ENCODE results near the gene PRR29.
"Not testable (repeated sequence)": the region's sequence is repeated elsewhere in the genome, so short reads cannot be mapped to it uniquely, and the experiment has no call there.

The PRR29 gene

DNA sequence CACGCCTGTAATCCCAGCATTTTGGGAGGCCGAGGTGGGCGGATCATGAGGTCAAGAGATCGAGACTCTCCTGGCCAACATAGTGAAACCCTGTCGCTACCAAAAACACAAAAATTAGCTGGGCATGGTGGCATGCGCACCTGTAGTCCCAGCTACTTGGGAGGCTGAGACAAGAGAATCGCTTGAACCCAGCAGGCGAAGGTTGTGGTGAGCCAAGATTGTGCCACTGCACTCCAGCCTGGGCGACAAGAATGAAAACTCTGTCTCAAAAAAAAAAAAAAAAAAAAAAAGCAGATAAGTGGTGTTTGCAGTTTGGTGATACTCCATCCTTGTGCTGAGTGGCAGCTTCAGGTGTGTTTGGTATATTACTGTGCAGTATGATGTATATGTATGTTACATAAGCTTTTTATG is 21.4 kb downstream of the PRR29 start:
- H3K36me3 ChIP-seq (ENCODE audit: insufficient read depth, low read length); H3K4me1 ChIP-seq (ENCODE audit: insufficient read depth, low read length); H3K27me3 ChIP-seq (ENCODE audit: insufficient read depth, low read length): not testable (repeated sequence)

DNA sequence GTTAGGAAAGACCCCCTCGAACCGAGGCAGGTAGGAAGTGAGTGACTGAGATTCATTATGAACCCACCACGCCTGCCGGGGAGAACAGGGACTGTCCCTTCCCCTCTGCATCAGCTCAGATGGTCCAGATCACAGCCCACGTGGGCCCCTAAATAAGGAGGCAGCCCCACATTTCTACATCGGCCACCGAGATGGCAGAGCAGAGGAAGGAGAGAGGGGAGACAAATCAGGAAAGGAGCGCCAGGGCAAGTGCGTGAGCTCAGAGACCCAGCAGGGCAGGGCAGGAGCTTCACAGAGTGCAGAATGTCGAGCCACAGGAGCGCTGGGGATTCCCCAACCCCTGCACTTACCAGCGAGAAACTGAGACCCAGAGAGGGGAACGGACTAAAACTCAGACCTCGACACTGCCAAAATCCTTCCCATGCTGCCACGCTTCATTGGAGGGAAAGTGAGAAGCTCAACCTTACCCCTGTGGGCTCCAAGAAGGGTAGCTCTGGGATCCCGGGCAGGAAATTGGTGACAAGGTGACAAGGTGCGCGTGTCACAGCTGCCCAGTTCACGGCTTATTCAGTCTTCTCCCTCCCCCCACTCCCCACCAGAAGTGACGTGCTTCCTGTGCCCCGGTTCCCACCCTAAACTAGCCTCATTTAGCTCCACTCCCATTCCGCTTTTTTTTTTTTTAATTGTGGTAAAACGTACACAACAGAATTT is 22.1 kb downstream of the PRR29 start, which contains the start of gene ICAM2:
ICAM2 (minus strand) TSS at position 578 of the 711 bp plus-strand sequence. CDS start 13,942 bp downstream, outside the sequence.
- Histone ChIP-seq H3K4me3 (ENCODE audit: low read length) (no peak within 1 kb of the TSS), H3K36me3 (ENCODE audit: insufficient read depth, low read length) (no peaks in the 10 kb centered on the region), H3K4me1 (ENCODE audit: insufficient read depth, low read length) (no peaks in the 10 kb centered on the region), H3K9me3 (ENCODE audit: low read length) (no peaks in the 10 kb centered on the region), H2AFZ (ENCODE audit: low read depth, low read length) (no peak within 1 kb of the TSS), H3K27me3 (ENCODE audit: insufficient read depth, low read length) (no peaks in the 10 kb centered on the region)

More for the DNA sequence above, 21.4 kb downstream of the PRR29 start:
- H2AFZ ChIP-seq (ENCODE audit: low read depth, low read length); H3K9me3 ChIP-seq (ENCODE audit: low read length); H3K4me3 ChIP-seq (ENCODE audit: low read length): not testable (repeated sequence)

DNA sequence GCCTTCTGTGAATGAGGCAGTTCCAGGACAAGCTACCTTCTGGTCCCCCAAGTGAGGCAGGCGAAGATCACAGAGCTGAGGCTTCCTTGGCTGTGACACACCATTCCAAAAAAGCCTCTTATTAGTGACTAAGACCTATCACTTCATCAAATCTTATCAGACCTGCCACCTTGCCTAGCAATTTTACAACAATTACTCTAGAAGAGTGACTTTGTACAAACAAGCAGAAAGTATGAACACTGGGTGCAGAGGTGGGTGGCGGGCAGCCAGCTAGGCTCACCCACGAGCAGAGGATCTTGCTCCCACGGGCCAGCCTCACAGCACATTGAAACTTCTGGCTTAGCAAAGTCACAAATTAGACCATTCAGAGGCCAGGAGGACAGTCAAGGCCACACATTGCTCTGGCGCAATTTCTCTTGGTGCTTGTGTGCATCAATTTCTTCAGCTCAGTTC is 24.5 kb downstream of the PRR29 start:
- Histone ChIP-seq H3K9me3 (ENCODE audit: low read length) (no peaks in the 10 kb centered on the region), H3K4me3 (ENCODE audit: low read length) (no peak overlapping the region), H3K36me3 (ENCODE audit: insufficient read depth, low read length) (no peaks in the 10 kb centered on the region), H3K4me1 (ENCODE audit: insufficient read depth, low read length) (no peaks in the 10 kb centered on the region), H3K27me3 (ENCODE audit: insufficient read depth, low read length) (no peaks in the 10 kb centered on the region), H2AFZ (ENCODE audit: low read depth, low read length) (no peak overlapping the region)

DNA sequence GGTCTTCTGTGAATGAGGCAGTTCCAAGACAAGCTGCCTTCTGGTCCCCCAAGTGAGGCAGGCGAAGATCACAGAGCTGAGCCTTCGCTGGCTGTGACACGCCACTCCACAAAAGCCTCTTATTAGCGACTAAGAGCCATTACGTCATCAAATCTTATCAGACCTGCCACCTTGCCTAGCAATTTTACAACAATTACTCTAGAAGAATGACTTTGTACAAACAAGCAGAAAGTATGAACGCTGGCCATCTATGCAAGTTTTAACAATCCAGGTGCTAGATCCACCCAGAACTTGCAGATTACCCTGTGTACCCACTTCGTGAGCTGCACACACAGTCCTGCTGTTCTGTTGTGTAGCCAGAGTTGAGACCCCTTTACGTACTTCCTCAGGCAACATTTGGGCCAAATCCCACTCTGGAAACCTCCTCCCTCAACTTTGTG is 26.1 kb downstream of the PRR29 start:
- H3K36me3 ChIP-seq (ENCODE audit: insufficient read depth, low read length), result no peaks in the 10 kb centered on the region
- H2AFZ ChIP-seq (ENCODE audit: low read depth, low read length), result no peak overlapping the region
- no peaks in the 10 kb centered on the region for H3K27me3 ChIP-seq (ENCODE audit: insufficient read depth, low read length)
- no peaks in the 10 kb centered on the region for H3K9me3 ChIP-seq (ENCODE audit: low read length)
- no peaks in the 10 kb centered on the region for H3K4me1 ChIP-seq (ENCODE audit: insufficient read depth, low read length)
- no peak overlapping the region for H3K4me3 ChIP-seq (ENCODE audit: low read length)

DNA sequence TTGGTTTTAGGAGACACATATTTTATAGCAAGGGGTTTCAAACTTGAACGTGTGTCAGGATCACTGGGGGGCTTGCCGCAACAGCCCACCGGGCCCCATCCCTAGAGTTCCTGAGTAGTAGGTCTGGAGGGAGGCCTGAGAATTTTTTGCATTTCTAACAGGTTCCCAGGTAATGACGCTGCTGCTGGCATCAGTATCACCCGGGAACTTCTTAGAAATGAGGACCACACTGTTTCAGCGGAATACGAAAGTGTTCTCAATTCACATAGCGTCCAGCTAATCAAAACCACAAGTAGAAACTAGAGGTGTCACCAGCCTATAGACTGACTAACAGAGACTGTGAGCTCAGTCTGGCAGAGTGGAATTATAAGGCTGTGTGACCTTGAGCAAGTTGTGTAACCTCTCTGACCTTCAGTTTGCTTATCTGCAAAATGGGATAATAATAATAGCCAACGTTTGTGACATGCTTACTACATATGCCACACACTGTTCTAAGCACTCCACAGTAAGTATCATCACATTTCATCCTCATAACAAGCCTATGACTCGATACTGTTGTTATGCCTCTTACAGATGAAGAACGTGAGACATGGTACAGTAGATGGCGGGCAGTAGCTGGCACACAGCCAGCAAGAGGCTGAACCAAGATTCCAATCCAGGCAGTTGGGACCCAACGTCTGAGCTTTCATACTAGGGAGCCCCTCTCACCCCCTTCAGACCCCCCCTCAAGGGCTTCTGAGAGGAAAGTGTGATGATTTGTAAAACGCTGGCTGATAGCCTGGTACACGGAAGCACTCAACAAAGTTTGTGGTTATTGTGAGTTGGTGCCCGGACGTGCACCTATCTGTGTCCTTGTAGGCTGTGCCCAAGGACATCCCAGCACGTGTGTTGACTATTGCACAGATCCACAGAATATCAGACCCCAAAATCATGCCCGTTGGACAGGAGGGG is 26.9 kb downstream of the PRR29 start:
- no peaks in the 10 kb centered on the region for H3K36me3 ChIP-seq (ENCODE audit: insufficient read depth, low read length)
- H3K4me3 ChIP-seq (ENCODE audit: low read length), result no peak overlapping the region
- H3K9me3 ChIP-seq (ENCODE audit: low read length), result no peaks in the 10 kb centered on the region
- no peaks in the 10 kb centered on the region for H3K4me1 ChIP-seq (ENCODE audit: insufficient read depth, low read length)
- H2AFZ ChIP-seq (ENCODE audit: low read depth, low read length), result no peak overlapping the region
- H3K27me3 ChIP-seq (ENCODE audit: insufficient read depth, low read length), result no peaks in the 10 kb centered on the region

DNA sequence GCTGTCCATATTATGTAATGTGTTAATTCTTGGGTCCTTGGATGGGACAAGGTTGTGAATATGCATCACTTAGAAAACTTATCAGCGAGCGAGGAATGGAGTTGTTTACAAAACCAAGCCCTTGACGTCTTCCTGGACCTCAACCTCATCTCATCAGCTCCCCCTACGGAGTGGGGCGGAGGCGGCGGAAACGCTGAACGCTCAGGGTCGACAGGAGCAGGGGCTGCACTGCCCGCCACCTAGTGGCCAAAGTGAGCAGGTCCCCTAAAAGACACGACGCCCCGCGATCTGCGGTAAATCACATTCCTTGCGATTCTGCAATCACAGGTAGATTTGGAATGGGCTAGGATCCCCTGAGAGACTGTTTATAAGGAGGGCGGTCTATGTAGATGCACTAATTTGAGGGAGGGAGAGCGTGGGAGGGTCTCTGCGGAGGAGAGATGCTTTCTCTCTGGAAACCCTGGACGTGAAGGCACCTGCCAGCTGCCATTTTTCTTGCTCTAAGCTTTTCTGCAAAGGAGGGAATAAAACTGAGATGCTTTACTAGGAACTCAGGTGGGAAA is 27.7 kb downstream of the PRR29 start:
- no peak overlapping the region for H3K4me3 ChIP-seq (ENCODE audit: low read length)

DNA sequence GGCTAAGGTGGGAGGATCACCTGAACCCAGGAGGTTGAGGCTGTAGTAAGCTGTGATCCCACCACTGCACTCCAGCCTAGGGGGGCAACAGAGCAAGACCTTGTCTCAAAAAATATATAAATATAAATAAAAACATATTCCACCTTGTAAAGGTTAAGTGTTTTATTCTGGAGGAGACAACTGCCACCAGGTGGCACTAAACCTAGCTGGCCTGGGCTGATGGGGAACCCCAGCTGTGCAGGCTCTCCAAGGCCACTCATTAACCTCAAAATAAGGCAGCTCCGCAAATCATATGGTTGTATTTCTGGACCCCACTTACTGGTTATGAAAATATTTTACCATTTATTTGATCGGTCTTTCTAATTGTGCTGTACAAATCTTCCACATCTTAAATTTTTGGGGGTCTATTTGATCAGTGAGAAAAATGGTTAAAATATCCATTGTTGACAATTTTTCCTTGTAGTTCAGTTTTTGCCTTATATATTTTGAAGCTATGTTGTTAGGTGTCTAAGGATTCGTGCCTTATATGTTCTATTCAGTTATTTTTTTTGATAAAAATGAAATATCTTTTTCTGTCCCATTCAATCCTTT is 30.8 kb downstream of the PRR29 start:
- no peak overlapping the region for H2AFZ ChIP-seq (ENCODE audit: low read depth, low read length)
- peaks cover 2% of the 10 kb centered on the region for H3K9me3 ChIP-seq (ENCODE audit: low read length)
- H3K4me1 ChIP-seq (ENCODE audit: insufficient read depth, low read length), result no peaks in the 10 kb centered on the region
- H3K27me3 ChIP-seq (ENCODE audit: insufficient read depth, low read length), result no peaks in the 10 kb centered on the region
- no peak overlapping the region for H3K4me3 ChIP-seq (ENCODE audit: low read length)
- no peaks in the 10 kb centered on the region for H3K36me3 ChIP-seq (ENCODE audit: insufficient read depth, low read length)

More for the DNA sequence above, 27.7 kb downstream of the PRR29 start:
- no peak overlapping the region for H2AFZ ChIP-seq (ENCODE audit: low read depth, low read length)
- no peaks in the 10 kb centered on the region for H3K27me3 ChIP-seq (ENCODE audit: insufficient read depth, low read length)
- no peaks in the 10 kb centered on the region for H3K36me3 ChIP-seq (ENCODE audit: insufficient read depth, low read length)
- no peaks in the 10 kb centered on the region for H3K4me1 ChIP-seq (ENCODE audit: insufficient read depth, low read length)
- no peaks in the 10 kb centered on the region for H3K9me3 ChIP-seq (ENCODE audit: low read length)

DNA sequence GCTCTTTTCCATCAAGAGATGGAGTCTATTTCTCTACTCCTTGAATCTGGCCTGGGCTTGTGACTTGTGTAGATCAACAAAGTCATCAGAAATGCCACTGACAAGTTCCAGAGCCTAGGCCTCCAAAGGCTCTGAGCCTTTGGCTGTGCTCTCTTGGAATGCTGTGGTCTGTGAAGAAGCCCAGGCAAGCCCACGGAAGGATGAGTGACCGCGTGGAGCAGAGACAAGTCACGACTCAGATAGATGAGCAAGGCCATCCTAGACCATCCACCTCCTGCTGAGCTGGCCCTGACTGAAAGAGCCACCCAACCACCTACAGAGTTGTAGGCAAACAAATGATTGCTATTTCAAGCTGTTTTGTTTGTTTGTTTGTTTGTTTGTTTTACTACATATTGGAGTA is 33.9 kb downstream of the PRR29 start:
- Histone ChIP-seq H3K4me1 (ENCODE audit: insufficient read depth, low read length) (no peaks in the 10 kb centered on the region), H3K27me3 (ENCODE audit: insufficient read depth, low read length) (no peaks in the 10 kb centered on the region), H2AFZ (ENCODE audit: low read depth, low read length) (no peak overlapping the region), H3K36me3 (ENCODE audit: insufficient read depth, low read length) (no peaks in the 10 kb centered on the region), H3K4me3 (ENCODE audit: low read length) (no peak overlapping the region), H3K9me3 (ENCODE audit: low read length) (peaks cover 2% of the 10 kb centered on the region)

DNA sequence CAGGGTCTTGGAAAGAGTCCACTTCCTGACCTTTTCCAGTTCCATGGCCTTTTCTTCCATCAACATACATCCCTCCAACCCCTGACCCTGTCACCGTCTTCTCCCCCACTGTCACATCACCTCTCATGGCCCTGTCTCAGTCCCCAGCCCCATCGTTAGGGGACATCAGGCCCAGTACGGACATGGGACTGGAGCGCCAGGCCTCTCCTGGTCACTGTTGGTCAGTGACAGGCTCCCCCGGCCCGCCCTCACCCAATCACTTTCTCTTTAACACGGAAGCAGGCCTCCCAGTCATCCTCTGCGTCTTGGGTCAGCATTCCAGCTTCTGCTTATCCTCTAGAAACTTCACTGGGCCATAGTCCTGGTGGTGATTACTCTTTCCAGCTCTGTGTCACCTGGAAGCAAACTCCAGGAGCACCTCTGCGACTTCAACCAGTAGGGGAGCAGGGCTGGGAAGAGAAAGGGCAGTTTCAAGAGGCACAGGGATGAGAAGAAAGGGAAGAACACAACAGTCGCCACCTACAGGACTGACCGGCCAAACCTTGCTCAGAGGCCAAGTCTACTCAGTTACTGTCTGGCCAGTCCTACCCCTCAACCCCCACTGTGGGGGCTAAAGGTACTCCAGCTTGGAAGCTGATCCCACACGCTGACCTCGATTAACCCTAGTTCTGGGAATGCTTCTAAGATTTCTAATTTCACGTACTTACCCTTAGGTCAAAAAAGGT is 38.2 kb downstream of the PRR29 start:
- no peak overlapping the region for H3K4me3 ChIP-seq (ENCODE audit: low read length)
- H2AFZ ChIP-seq (ENCODE audit: low read depth, low read length), result no peak overlapping the region
- H3K27me3 ChIP-seq (ENCODE audit: insufficient read depth, low read length), result no peaks in the 10 kb centered on the region
- peaks cover 2% of the 10 kb centered on the region for H3K9me3 ChIP-seq (ENCODE audit: low read length)
- H3K36me3 ChIP-seq (ENCODE audit: insufficient read depth, low read length), result no peaks in the 10 kb centered on the region
- no peaks in the 10 kb centered on the region for H3K4me1 ChIP-seq (ENCODE audit: insufficient read depth, low read length)

DNA sequence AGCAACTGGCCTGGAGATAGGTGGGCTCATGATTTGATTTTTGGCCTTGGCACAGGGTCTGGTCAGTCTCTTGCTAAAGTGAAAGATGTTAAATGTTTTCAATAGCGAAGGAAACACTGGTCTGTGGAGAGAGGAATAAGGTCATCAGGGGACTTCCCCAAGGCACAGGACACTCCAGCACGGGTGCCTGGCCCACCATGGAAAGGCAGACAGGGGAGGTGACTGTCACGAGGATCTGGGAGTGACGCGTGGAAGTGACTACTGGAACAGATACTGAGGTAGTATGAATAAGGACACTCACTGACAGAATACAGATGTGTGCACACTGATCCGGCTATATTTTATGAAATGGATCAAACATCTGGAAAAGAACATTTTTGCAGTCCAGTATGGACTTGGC is 39.0 kb downstream of the PRR29 start:
- H3K4me3 ChIP-seq (ENCODE audit: low read length), result no peak overlapping the region
- H3K9me3 ChIP-seq (ENCODE audit: low read length), result peaks cover under 1% of the 10 kb centered on the region
- H3K4me1 ChIP-seq (ENCODE audit: insufficient read depth, low read length), result no peaks in the 10 kb centered on the region
- no peaks in the 10 kb centered on the region for H3K27me3 ChIP-seq (ENCODE audit: insufficient read depth, low read length)
- no peaks in the 10 kb centered on the region for H3K36me3 ChIP-seq (ENCODE audit: insufficient read depth, low read length)
- H2AFZ ChIP-seq (ENCODE audit: low read depth, low read length), result no peak overlapping the region

DNA sequence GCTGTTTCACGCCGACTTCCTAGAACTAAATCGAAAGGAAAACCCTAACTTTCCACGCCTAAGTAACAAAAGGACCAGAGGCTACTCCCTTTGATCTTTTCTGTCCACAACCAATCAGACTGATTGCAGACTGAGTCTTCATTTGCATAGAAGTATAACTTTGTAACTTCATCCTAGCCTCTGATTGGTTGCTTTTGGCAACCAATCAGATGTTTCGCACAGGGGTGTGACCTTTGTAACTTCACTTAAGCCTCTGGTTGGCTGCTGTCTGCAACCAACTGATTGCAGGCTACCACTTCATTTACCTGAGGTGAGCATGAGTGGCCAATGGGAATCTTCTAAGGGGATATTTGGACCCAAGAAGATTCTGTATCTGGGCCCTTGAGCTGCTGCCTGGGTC is 39.7 kb downstream of the PRR29 start:
- Histone ChIP-seq H3K4me3 (ENCODE audit: low read length) (no peak overlapping the region), H2AFZ (ENCODE audit: low read depth, low read length) (no peak overlapping the region), H3K9me3 (ENCODE audit: low read length) (no peaks in the 10 kb centered on the region), H3K36me3 (ENCODE audit: insufficient read depth, low read length) (no peaks in the 10 kb centered on the region), H3K27me3 (ENCODE audit: insufficient read depth, low read length) (no peaks in the 10 kb centered on the region), H3K4me1 (ENCODE audit: insufficient read depth, low read length) (no peaks in the 10 kb centered on the region)

DNA sequence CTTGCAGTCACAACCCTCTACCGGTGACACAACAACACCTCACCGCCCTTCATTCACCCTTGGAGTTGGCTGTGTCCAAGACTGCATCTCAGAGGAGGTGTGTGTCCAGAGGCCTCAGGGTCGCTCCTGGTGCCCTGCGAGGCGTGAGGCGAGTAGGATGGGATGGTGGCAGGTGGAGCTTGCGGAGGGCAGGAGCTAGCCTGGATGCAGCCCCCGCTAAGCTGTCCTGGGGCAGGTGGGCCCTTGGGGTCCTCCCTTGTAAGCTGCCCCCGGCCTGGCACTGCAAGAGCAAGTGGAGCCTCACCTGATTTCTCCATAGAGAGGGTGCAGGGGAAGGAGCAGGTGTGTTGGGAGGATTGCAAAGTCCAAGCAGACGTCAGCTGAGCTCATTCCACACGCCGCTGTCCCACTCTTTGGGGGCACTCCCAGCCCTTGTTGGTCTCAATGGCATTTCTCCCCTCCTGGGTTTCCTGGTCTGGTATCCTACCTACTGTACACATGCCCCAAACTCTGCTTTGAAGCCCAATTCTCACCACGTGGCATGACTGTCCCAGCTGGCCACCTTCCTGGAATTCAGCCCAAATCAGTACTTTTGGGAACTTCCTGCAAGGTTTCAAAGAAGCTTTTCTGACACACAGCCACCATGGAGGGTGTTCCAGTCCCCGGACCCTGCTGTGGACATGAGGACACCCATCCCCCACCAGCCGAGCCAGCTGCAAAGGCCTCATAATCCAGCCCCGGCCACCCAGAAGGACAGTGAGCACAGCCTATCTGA is 40.4 kb downstream of the PRR29 start:
- H3K36me3 ChIP-seq (ENCODE audit: insufficient read depth, low read length), result peaks cover 3% of the 10 kb centered on the region
- no peak overlapping the region for H2AFZ ChIP-seq (ENCODE audit: low read depth, low read length)
- H3K4me3 ChIP-seq (ENCODE audit: low read length), result no peak overlapping the region
- no peaks in the 10 kb centered on the region for H3K9me3 ChIP-seq (ENCODE audit: low read length)
- no peaks in the 10 kb centered on the region for H3K4me1 ChIP-seq (ENCODE audit: insufficient read depth, low read length)
- H3K27me3 ChIP-seq (ENCODE audit: insufficient read depth, low read length), result no peaks in the 10 kb centered on the region
